Muscle layer of colon (tissue), 2 donors: ENCODE data around the gene CHRM4.

ENCODE experiments used
- H3K27ac ChIP-seq: one replicate; pipeline ENCODE4 v1.7.0; 2013; ENCODE audit warnings: low read depth, mild to moderate bottlenecking, low read length, moderate library complexity
- H3K27me3 ChIP-seq, 2 donors: one replicate each; pipeline ENCODE4 v1.7.0; 2013; ENCODE audit warnings: low read length in 2 of 2, mild to moderate bottlenecking in 2 of 2; ENCODE audit not compliant: insufficient read depth in 2 of 2, control insufficient read depth in 1 of 2
- H3K36me3 ChIP-seq: one replicate; pipeline ENCODE4 v1.7.0; 2013; ENCODE audit warnings: mild to moderate bottlenecking, low read length; ENCODE audit not compliant: insufficient read depth
- H3K4me1 ChIP-seq: one replicate; pipeline ENCODE4 v1.7.0; 2013; ENCODE audit warnings: mild to moderate bottlenecking, low read length; ENCODE audit not compliant: insufficient read depth
- H3K4me3 ChIP-seq, 2 donors: one replicate each; pipeline ENCODE4 v1.7.0; 2013; ENCODE audit warnings: low read length in 2 of 2, low read depth in 1 of 2, mild to moderate bottlenecking in 1 of 2, moderate library complexity in 1 of 2
- H3K9ac ChIP-seq: one replicate; pipeline ENCODE4 v1.7.0; 2013; ENCODE audit warnings: low read length
- H3K9me3 ChIP-seq: one replicate; pipeline ENCODE4 v1.7.0; 2013; ENCODE audit warnings: mild to moderate bottlenecking, low read length
- donor health status: abdominal sarcoma.
- donor health status: Adenocarcinoma of cecum.

The CHRM4 gene

DNA sequence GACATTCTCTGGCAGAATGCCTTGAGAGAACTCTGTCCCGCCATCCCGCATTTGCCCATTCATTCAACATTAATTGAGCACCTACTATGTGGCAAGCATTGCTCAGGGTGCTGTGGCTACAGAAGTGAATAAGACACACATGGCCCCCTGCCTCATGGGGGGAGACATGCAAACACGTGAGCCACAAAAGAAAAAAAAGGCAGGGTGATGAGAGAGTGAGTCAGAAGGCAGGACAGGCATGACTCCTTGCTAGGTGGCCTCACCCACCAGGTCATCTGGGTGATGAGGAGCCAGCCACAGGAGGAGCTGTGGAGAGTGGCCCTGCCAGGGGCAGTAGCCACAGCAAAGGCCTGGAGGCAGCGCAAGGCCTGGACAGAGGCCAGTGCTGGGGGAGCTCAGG, 4.9 kb downstream of the CHRM4 start:
- no peak overlapping the region for H3K9ac ChIP-seq
- H3K9me3 ChIP-seq = no peaks in the 10 kb centered on the region
- H3K4me3 ChIP-seq = no peak overlapping the region
- H3K27ac ChIP-seq = no peak overlapping the region
- H3K4me1 ChIP-seq = peaks cover 14% of the 10 kb centered on the region
- H3K36me3 ChIP-seq = no peaks in the 10 kb centered on the region
- peaks cover 27 to 88% of the 10 kb centered on the region in 2 donors for H3K27me3 ChIP-seq

DNA sequence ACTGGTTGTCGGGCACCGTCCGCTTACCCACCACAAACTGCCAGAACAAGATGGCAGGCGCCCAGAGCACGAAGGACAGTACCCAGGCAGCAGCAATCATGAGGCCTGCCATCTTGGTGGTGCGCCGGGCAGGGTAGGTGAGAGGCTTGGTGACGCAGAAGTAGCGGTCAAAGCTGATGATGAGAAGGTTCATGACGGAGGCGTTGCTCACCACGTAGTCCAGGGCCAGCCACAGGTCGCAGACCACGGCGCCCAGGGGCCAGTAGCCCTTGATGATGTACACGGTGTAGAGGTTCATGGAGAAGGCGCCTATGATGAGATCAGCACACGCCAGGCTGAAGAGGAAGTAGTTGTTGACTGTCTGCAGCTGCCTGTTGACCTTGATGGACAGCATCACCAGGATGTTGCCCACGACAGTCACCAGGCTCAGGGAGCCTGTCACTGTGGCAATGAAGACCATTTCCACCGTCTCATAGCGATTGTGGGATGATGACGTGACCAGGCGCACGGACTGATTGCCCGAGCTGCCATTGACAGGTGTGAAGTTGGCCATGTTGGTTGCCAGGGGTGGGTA, 5.5 kb downstream of the CHRM4 start:
- H3K36me3 ChIP-seq = no peaks in the 10 kb centered on the region
- no peak overlapping the region for H3K27ac ChIP-seq
- no peaks in the 10 kb centered on the region for H3K9me3 ChIP-seq
- H3K9ac ChIP-seq = no peak overlapping the region
- no peak overlapping the region for H3K4me3 ChIP-seq
- peaks cover 14% of the 10 kb centered on the region for H3K4me1 ChIP-seq
- peaks cover 27 to 85% of the 10 kb centered on the region in 2 donors for H3K27me3 ChIP-seq

DNA sequence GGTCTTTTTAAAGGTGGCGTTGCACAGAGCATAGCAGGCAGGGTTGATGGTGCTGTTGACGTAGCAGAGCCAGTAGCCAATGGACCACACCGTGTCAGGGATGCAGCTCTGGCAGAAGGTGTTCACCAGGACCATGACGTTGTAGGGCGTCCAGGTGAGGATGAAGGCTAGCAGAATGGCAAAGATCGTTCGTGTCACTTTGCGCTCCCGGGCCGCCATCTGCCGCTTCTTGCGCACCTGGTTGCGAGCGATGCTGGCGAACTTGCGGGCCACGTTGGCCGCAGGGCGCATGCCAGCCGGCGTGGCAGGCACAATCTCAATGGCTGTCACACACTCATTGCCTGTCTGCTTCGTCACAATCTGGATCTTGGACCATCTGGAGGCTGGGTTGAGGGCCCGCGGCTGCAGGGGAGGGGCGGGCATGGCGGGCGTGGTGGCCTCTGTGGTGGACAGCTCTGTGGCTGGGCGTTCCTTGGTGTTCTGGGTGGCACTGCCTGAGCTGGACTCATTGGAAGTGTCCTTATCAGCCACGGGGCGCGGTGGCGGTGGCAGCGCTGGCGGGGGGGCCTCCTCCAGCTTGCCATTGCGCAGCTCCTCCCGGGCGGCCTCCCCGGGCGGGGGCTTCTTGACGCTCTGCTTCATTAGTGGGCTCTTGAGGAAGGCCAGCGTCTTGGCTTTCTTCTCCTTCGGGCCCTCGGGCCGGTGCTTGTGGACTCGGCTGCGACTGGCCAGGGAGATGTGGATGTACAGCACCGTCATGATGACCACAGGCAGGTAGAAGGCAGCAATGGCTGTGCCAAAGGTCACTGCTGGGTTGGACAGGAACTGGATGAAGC, 6.2 kb downstream of the CHRM4 start:
- no peaks in the 10 kb centered on the region for H3K36me3 ChIP-seq
- no peak overlapping the region for H3K9ac ChIP-seq
- H3K4me1 ChIP-seq = peaks cover 14% of the 10 kb centered on the region
- no peak overlapping the region for H3K27ac ChIP-seq
- peaks cover 21 to 78% of the 10 kb centered on the region in 2 donors for H3K27me3 ChIP-seq
- H3K9me3 ChIP-seq = no peaks in the 10 kb centered on the region
- no peak overlapping the region for H3K4me3 ChIP-seq

DNA sequence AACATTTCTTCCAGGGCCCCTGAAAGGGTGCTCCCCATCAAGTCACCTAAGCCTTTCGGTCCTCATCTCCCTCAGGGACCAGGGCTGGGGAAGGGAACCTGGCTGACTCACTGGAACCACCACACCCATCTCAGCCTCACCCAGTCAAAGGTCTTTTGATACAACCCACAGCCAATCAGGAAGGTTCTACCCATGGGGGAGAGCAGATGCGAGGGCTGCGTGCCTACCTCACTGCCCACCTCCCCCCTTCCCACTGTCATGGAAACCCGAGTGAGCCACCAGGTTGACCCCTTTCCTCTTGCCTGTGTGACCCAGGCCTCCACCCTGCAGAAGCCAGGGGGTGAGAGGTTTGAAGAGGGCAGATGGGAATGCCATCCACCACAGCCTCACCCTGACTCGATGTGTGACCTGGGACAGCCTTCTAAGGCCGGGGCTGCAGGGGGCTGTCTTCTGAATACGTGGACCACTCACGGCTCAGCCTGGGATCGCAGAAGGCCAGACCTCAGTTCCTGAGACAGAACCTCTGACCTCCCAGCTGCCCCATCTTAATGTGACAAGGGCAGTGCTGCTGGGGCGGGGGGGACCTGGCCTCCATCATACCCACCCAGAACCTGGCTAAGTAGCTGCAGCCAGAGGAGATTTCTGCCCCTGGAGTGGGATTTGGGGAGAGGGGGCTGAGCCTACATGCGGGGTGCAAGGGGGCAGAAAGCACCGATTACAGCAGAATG, 7.4 kb downstream of the CHRM4 start:
- Histone ChIP-seq H3K4me1 (peaks cover 8% of the 10 kb centered on the region), H3K27ac (no peak overlapping the region), H3K27me3 (peaks cover 10 to 65% of the 10 kb centered on the region in 2 donors), H3K36me3 (no peaks in the 10 kb centered on the region), H3K9me3 (no peaks in the 10 kb centered on the region), H3K4me3 (no peak overlapping the region), H3K9ac (no peak overlapping the region)

DNA sequence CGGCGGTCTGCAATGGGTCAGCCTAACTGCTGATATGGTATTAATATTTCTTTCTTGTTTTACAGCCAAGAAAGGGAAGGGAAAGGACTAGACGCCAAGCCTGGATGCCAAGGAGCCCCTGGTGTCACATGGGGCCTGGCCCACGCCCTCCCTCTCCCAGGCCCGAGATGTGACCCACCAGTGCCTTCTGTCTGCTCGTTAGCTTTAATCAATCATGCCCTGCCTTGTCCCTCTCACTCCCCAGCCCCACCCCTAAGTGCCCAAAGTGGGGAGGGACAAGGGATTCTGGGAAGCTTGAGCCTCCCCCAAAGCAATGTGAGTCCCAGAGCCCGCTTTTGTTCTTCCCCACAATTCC, 8.2 kb downstream of the CHRM4 start:
- no peak overlapping the region for H3K4me3 ChIP-seq
- no peaks in the 10 kb centered on the region for H3K36me3 ChIP-seq
- H3K27ac ChIP-seq = no peak overlapping the region

DNA sequence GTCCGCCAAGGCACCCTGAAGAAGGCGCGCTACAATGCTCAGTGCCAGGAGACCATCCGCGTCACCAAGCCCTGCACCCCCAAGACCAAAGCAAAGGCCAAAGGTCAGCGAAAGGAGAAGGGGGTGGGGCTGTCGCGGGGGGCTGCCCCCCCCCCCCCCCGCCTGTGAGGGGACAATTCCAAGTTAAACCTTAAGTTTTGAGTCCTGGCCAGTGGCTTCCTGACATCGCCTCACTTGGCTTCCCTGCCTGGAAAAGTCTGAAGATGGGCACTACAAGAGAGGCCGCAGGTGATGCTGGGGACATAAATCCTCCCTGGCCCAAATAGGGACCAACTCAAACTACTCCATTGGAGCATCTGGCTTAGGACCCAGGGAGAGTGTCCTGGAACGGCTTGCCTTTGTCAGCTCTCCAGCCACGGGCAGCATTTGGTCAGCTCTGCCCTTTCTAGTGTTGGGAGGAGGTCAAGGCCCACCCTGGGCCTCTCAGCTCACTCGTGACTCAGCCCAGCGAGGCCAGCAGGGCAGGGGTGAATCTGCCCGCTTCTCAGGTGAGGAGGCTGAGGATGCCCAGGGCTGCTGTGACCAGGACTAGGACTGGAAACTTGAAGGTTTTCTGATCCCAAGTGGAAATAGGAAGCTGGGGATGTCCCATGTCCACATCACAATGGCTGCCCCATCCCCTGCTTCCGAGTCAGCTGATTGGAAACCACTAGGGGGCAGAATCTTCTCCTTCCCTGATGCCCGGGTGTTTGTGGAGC, 8.8 kb downstream of the CHRM4 start:
- H3K27me3 ChIP-seq = peaks cover 0 to 52% of the 10 kb centered on the region in 2 donors
- H3K36me3 ChIP-seq = no peaks in the 10 kb centered on the region
- H3K4me3 ChIP-seq = peak overlapping the region; percentile 21 to 47
- no peak overlapping the region for H3K9ac ChIP-seq
- H3K27ac ChIP-seq = no peak overlapping the region
- no peaks in the 10 kb centered on the region for H3K9me3 ChIP-seq
- H3K4me1 ChIP-seq = peaks cover 8% of the 10 kb centered on the region

More for the DNA sequence above, 8.2 kb downstream of the CHRM4 start:
- no peaks in the 10 kb centered on the region for H3K9me3 ChIP-seq
- H3K9ac ChIP-seq = no peak overlapping the region
- H3K4me1 ChIP-seq = peaks cover 8% of the 10 kb centered on the region
- H3K27me3 ChIP-seq = peaks cover 3 to 58% of the 10 kb centered on the region in 2 donors

- Histone ChIP-seq H3K9me3 (no peaks in the 10 kb centered on the region), H3K36me3 (peaks cover 6% of the 10 kb centered on the region), H3K27me3 (peaks cover 0 to 44% of the 10 kb centered on the region in 2 donors), H3K27ac (no peak overlapping the region), H3K4me3 (peak overlapping the region; percentile 21 to 47), H3K9ac (no peak overlapping the region), H3K4me1 (peaks cover 8% of the 10 kb centered on the region)
Observed at GRCh38 chr11:46381819-46382645, 9.5 kb downstream of the CHRM4 start.

DNA sequence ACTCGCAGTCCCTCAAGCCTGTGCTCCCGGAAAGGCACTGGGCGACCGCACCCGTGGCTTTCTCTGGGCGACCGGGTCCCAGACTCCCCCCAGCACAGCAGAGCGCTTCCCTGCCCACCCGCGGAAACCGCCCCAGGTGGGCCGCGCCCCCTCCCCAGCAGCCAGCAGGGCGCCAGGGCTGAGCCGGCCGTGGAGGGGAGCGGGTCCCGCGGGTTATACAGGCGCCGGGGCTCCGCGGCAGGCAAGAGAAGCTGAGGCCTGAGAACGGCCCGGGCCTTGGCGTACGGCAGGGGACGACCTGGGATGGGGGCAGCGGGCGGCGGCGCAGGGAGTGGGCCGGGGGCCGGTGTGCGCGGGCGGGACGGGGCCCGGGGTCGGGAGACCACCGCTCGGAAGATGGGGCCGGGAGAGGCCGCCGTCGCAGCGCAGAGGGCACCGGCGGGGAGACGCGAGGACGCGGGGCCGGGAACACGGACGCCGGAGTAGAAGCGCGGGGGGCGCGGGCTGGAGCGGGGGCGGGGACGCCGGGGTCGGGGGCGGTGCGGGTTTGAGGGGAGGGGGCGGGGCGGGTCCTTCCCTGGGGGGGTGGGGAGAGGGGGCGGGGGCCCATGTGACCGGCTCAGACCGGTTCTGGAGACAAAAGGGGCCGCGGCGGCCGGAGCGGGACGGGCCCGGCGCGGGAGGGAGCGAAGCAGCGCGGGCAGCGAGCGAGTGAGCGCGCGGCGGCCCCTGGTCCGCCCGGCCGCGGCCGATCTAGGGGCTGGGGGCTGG, 10.3 kb downstream of the CHRM4 start, which contains the start of gene MDK:
Gene MDK (plus strand): TSS at position 622 of the 771 bp plus-strand sequence. CDS start 389 bp downstream, outside the sequence.
- peak within 1 kb of the TSS; percentile 55 to 59 for H3K4me3 ChIP-seq
- H3K36me3 ChIP-seq = peaks cover 6% of the 10 kb centered on the region
- no peaks in the 10 kb centered on the region for H3K9me3 ChIP-seq
- H3K27me3 ChIP-seq = peaks cover 0 to 37% of the 10 kb centered on the region in 2 donors
- peak within 1 kb of the TSS; percentile 41 for H3K27ac ChIP-seq
- peaks cover 8% of the 10 kb centered on the region for H3K4me1 ChIP-seq
- H3K9ac ChIP-seq = no peak within 1 kb of the TSS

DNA sequence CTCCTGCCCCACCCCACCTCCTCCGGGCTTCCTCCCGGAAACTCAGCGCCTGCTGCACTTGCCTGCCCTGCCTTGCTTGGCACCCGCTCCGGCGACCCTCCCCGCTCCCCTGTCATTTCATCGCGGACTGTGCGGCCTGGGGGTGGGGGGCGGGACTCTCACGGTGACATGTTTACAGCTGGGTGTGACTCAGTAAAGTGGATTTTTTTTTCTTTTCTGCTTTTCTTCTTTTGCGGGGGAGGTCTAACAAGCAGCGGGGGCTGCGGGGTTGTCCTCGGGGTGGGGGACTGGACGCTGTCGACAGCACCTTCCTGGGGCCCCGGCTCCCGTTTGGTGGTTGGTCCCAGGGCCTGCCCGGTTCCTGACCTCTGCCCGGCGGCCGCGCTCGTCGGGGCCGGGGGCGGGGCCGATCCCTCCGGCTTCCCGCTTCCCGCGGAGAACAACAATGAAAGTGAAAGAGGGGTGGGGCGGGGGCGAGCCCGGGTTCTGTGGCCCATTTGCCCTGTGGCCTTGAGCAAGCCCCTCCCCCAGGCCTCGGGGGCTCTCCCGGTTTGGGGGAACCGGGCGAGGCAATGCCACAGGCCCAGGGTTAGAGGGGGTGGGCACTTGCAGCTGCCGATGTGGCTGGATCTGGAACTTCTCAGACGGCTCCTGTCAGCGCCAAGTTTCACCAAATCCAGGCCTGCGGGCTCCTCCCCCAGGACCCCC, 11.1 kb downstream of the CHRM4 start:
- peaks cover 0 to 32% of the 10 kb centered on the region in 2 donors for H3K27me3 ChIP-seq

More for the DNA sequence above, 11.1 kb downstream of the CHRM4 start:
- Histone ChIP-seq H3K4me1 (peaks cover 8% of the 10 kb centered on the region), H3K36me3 (peaks cover 9% of the 10 kb centered on the region), H3K9ac (no peak overlapping the region), H3K27ac (peak overlapping the region; percentile 41), H3K4me3 (peak overlapping the region; percentile 55 to 59), H3K9me3 (no peaks in the 10 kb centered on the region)
